ENCODE data around the gene RAB11A.
A peak's percentile ranks its signal among the peaks of the same experiment; 100 is the strongest.
"Not testable (repeated sequence)": the region's sequence is repeated elsewhere in the genome, so short reads cannot be mapped to it uniquely, and the experiment has no call there.

RAB11A gene

GRCh38 chr15:65847989-65848388 lies 21.3 kb upstream of the RAB11A start:
- H3K27ac ChIP-seq, result no peak overlapping the region
- TF ChIP-seq, protein P1, sequence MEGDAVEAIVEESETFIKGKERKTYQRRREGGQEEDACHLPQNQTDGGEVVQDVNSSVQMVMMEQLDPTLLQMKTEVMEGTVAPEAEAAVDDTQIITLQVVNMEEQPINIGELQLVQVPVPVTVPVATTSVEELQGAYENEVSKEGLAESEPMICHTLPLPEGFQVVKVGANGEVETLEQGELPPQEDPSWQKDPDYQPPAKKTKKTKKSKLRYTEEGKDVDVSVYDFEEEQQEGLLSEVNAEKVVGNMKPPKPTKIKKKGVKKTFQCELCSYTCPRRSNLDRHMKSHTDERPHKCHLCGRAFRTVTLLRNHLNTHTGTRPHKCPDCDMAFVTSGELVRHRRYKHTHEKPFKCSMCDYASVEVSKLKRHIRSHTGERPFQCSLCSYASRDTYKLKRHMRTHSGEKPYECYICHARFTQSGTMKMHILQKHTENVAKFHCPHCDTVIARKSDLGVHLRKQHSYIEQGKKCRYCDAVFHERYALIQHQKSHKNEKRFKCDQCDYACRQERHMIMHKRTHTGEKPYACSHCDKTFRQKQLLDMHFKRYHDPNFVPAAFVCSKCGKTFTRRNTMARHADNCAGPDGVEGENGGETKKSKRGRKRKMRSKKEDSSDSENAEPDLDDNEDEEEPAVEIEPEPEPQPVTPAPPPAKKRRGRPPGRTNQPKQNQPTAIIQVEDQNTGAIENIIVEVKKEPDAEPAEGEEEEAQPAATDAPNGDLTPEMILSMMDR (conservative IDR thresholded peaks at IDR 0.05), result no peak

- TF ChIP-seq, protein P1 (conservative IDR thresholded peaks at IDR 0.05), result no peak
- no peak overlapping the region for H3K27ac ChIP-seq
These were observed 17.3 kb upstream of the RAB11A start for GRCh38 chr15:65851981-65852380.

DNA sequence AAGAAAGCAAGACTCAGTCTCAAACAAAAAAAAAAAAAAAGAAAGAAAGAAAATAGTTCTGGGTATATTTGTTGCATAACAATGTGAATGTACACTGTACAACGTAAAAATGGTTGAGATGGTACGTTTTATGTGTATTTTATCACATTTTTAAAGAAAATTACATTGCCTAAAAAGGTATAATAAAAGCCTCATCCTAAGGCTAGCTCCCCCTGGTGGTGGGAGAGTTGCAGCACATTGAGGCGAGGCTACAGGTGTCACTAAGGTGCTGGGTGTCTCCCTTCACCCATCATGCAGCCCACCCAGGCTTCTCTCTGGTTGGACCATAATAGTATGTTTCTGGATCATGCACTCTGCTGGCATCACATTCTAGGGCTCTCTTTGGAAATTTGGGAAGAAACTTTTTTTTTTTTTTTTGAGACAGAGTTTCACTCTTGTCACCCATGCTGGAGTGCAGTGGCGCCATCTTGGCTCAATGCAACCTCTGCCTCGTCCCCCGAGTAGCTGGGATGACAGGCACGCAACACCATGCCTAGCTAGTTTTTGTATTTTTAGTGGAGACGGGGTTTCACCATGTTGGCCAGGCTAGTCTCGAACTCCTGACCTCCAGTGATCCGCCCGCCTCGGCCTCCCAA lies 12.4 kb upstream of the RAB11A start:
- TF ChIP-seq, protein P1 (conservative IDR thresholded peaks at IDR 0.05), result peak; percentile 84
- H3K27ac ChIP-seq, result no peak overlapping the region

- H3K27ac ChIP-seq, result no peak overlapping the region
- TF ChIP-seq, protein P1 (conservative IDR thresholded peaks at IDR 0.05), result no peak
These were observed 11.4 kb upstream of the RAB11A start for GRCh38 chr15:65857718-65858402.

GRCh38 chr15:65862682-65863081 lies 6.6 kb upstream of the RAB11A start:
- H3K27ac ChIP-seq, result no peak overlapping the region
- TF ChIP-seq, protein P1 (conservative IDR thresholded peaks at IDR 0.05), result peak; percentile 31; the same call in 1 of the 2 replicates

DNA sequence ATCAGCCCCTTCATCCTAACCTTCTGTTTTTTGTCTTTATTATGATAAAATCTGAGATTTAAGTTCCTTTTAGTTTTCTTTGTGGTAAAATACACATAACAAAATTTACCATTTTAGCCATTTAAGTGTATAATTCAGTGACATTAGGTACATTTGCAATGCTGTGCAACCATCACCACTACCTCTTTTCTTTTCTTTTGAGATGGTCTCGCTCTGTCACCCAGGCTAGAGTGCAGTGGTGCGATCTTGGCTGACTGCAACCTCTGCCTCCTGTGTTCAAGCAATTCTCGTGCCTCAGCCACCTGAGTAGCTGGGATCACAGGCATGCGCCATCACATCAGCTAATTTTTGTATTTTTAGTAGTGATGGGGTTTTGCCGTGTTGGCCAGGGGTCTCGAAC lies 6.2 kb upstream of the RAB11A start:
- no peak overlapping the region for H3K27ac ChIP-seq
- TF ChIP-seq, protein P1 (conservative IDR thresholded peaks at IDR 0.05), result no peak

- no peak overlapping the region for H3K27ac ChIP-seq
- TF ChIP-seq, protein P1 (conservative IDR thresholded peaks at IDR 0.05), result no peak
These were observed 2.0 kb upstream of the RAB11A start for GRCh38 chr15:65867244-65867643.

DNA sequence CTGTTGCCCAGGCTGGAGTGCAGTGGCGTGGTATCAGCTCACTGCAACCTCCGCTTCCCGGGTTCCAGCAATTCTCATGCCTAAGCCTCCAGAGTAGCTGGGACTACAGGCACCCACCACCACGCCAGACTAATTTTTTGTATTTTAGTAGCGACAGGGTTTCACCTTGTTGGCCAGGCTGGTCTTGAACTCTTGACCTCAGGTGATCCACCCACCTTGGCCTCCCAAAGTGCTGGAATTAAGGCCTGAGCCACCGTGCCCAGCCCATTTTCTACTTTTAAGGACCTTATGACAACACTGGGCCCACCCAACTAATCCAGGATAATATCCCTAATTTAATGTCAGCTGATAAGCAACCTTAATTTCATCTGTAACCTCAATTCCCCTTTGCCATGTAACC lies 1.4 kb upstream of the RAB11A start:
- not testable (repeated sequence) for H3K27ac ChIP-seq
